Duodenal mucosa (tissue), 2 donors: ENCODE data around the gene BHMT2.

Experiments
- H3K27ac ChIP-seq: one replicate; pipeline ENCODE4 v1.7.0; 2013; ENCODE audit warnings: low read depth, low read length
- H3K27me3 ChIP-seq, 2 donors: one replicate each; pipeline ENCODE4 v1.7.0; 2013; ENCODE audit warnings: low read length in 2 of 2, control low read depth in 1 of 2; ENCODE audit not compliant: insufficient read depth in 2 of 2, control insufficient read depth in 1 of 2
- H3K36me3 ChIP-seq, 2 donors: one replicate each; pipeline ENCODE4 v1.7.0; 2013; ENCODE audit warnings: low read length in 2 of 2, control low read depth in 1 of 2; ENCODE audit not compliant: insufficient read depth in 2 of 2, control insufficient read depth in 1 of 2
- H3K4me1 ChIP-seq, 2 donors: one replicate each; pipeline ENCODE4 v1.7.0; 2013; ENCODE audit warnings: low read length in 2 of 2, control low read depth in 1 of 2; ENCODE audit not compliant: insufficient read depth in 2 of 2, control insufficient read depth in 1 of 2
- H3K4me3 ChIP-seq, 2 donors: one replicate each; pipeline ENCODE4 v1.7.0; 2013; ENCODE audit warnings: low read length in 2 of 2, low read depth in 1 of 2
- H3K9ac ChIP-seq, 2 donors: one replicate each; pipeline ENCODE4 v1.7.0; 2013; ENCODE audit warnings: low read length in 2 of 2, low read depth in 1 of 2
- H3K9me3 ChIP-seq, 2 donors: one replicate each; pipeline ENCODE4 v1.7.0; 2013; ENCODE audit warnings: low read length in 2 of 2, control low read depth in 1 of 2; ENCODE audit not compliant: control insufficient read depth in 1 of 2

Gene BHMT2

DNA sequence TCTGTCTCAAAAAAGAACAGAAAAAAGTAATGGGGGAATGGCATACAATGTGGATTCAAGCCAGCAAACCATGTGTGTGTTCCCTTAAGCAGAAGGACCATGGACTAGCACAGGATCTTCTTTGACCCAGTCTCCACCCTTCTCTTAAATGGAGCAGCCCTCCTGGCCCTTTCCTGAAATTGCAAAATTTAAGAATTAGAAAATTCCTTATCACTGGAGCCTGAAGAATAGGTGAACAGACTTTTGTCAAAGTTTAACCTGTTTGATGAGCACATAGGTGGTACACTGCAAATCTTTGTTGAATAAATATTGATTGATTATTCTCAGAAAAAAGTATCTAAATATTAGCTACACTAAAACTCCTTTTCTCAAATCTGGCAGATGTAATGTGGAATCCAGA, 12.7 kb upstream of the BHMT2 start:
- no peaks in the 10 kb centered on the region for H3K27me3 ChIP-seq
- H3K27ac ChIP-seq: no peak overlapping the region
- no peaks in the 10 kb centered on the region for H3K36me3 ChIP-seq
- H3K9ac ChIP-seq: no peak overlapping the region
- no peaks in the 10 kb centered on the region for H3K4me1 ChIP-seq
- no peaks in the 10 kb centered on the region for H3K9me3 ChIP-seq
- no peak overlapping the region for H3K4me3 ChIP-seq

DNA sequence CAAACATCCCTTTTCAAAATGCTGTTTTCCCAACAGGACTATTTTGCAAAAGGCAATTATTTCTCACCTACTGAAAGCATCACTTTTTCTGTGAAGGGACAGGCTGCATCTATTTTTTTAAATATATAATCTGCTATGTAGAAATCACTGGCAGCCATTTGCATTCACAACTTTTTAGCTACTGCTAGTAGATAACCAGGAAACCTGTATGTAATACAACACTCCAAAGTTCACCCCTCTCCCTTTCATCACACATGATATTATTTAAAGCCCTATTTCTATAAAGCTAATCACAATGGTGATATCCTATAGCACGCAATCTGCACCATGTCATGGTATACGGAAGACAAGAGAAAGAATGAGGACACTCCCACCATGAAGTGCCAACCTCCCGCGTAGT, 9.9 kb upstream of the BHMT2 start:
- H3K4me1 ChIP-seq: no peaks in the 10 kb centered on the region
- no peak overlapping the region for H3K9ac ChIP-seq
- H3K27ac ChIP-seq: no peak overlapping the region
- no peak overlapping the region for H3K4me3 ChIP-seq
- no peaks in the 10 kb centered on the region for H3K36me3 ChIP-seq
- H3K9me3 ChIP-seq: no peaks in the 10 kb centered on the region
- H3K27me3 ChIP-seq: no peaks in the 10 kb centered on the region

DNA sequence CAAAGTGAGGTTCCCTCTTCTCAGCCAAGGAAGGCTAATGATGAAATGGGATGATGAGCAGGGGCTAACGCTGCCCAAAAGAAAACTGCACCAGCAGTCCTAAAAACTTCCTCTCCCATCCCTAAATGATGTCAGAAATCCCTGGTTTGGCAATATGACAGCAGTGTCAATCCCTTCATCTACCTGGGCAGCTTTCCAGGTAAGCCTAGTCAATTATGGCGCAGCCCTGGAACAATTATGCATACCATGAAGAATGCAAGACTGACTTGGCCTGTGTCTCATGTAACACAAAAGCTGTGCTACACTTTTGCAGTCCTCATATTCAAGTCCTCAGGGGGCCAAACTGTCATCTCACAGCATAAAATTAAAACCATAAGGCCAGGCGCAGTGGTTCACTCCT, 7.1 kb upstream of the BHMT2 start:
- no peak overlapping the region for H3K9ac ChIP-seq
- no peak overlapping the region for H3K4me3 ChIP-seq
- H3K4me1 ChIP-seq: no peaks in the 10 kb centered on the region
- no peak overlapping the region for H3K27ac ChIP-seq
- no peaks in the 10 kb centered on the region for H3K27me3 ChIP-seq
- H3K9me3 ChIP-seq: no peaks in the 10 kb centered on the region
- H3K36me3 ChIP-seq: no peaks in the 10 kb centered on the region

DNA sequence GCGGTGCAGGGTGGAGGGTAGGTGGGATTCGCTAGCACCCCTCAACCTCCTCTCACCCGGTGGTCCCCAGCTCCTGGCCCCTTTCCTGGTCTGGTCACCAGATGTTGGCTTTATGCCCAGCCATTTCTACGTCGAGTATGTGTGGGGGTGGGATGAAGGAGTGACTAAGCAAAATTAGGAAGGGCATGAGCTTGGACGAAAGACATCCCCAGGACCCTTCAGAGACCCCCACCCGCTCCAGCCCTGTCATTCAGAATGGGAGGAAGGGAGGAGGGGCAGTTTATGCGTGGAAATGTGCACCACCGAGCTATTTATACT, 742 bp downstream of the BHMT2 start:
- Histone ChIP-seq H3K4me1 (no peaks in the 10 kb centered on the region), H3K27me3 (peaks cover 5 to 12% of the 10 kb centered on the region in 2 donors), H3K36me3 (no peaks in the 10 kb centered on the region), H3K9ac (no peak overlapping the region), H3K9me3 (no peaks in the 10 kb centered on the region), H3K4me3 (peak overlapping the region; percentile 41 to 44), H3K27ac (peak overlapping the region; percentile 25)

DNA sequence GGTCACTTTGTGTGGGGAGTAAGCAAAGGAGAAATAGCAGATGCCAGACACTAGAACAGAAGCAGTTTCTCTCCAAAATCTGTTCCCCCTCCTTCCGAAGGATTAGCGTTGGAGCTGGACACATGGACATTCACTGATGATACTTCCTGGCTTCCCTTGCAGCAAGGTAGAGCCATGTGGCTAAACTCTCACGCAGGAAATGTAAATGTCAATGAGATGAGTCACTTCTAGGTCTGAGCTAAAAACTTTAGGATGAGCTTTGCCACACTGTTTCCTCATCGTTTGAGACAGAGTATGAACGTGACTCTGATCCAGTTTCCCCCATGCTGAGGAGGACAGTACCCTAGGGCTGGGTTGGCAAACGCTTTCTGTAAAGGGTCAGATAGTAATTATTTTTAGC, 5.1 kb downstream of the BHMT2 start:
- H3K36me3 ChIP-seq: no peaks in the 10 kb centered on the region
- no peak overlapping the region for H3K4me3 ChIP-seq
- H3K27me3 ChIP-seq: peaks cover 5% of the 10 kb centered on the region in 2 donors
- no peak overlapping the region for H3K9ac ChIP-seq
- no peak overlapping the region for H3K27ac ChIP-seq
- no peaks in the 10 kb centered on the region for H3K4me1 ChIP-seq
- H3K9me3 ChIP-seq: no peaks in the 10 kb centered on the region

DNA sequence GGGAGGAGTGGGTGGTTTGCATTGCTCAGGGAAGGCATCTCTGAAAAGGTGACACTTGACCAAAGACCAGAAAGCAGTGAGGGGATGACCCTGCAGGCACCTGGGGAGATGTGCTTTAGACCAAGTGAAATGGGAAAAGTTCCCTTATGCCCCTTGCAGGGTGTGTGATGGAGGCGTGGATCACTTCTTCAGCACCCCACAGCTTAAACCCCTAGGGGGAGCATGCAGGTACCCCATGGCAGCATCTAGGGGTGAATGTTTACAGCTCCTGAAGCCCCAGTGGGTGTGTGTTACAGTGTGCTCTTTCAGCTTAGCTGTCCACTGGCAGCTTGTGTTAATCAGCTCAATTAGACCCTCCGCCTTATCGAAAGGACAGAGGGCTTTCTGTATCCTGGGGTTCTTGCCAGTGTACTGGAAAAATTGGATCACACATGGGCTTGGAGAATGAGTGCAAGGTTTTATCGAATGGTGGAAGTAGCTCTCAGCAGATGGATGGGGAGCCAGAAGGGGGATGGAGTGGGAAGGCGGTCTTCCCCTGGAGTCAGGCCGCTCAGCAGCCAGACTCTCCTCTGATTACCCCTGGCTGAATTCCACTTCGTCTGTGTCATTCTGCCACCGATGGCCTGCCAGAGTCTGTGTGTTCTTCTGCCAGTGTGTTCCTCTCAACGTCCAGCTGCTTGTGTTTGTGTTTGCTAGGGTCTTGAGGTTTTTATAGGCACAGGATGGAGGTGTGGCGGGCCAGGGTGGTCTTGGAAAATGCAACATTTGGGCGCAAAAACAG, 6.3 kb downstream of the BHMT2 start:
- Histone ChIP-seq H3K4me3 (no peak overlapping the region), H3K27me3 (peaks cover 0 to 5% of the 10 kb centered on the region in 2 donors), H3K9ac (no peak overlapping the region), H3K36me3 (no peaks in the 10 kb centered on the region), H3K9me3 (no peaks in the 10 kb centered on the region), H3K27ac (no peak overlapping the region), H3K4me1 (no peaks in the 10 kb centered on the region)

DNA sequence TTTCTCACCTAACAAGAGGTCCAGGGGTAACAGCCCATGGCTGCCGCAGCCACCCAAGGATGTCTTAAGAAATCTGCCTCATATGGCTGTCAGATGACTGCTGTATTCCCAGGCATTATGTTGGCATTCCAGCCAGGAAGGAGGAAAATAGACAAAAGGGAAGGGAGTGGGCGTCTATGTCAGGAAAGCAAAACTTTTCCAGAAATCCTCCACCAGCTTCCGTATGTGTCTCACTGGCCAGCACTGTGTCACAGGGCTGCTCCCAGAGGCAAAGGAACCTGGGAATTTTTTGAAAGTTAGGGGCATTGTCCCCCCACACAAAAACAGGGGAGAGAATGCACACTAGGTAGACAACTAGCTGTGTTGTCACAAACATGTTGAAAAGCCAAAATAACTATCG, 7.3 kb downstream of the BHMT2 start:
- Histone ChIP-seq H3K4me1 (no peaks in the 10 kb centered on the region), H3K4me3 (no peak overlapping the region), H3K9ac (no peak overlapping the region), H3K36me3 (no peaks in the 10 kb centered on the region), H3K27me3 (peaks cover 0 to 5% of the 10 kb centered on the region in 2 donors), H3K9me3 (no peaks in the 10 kb centered on the region), H3K27ac (no peak overlapping the region)

DNA sequence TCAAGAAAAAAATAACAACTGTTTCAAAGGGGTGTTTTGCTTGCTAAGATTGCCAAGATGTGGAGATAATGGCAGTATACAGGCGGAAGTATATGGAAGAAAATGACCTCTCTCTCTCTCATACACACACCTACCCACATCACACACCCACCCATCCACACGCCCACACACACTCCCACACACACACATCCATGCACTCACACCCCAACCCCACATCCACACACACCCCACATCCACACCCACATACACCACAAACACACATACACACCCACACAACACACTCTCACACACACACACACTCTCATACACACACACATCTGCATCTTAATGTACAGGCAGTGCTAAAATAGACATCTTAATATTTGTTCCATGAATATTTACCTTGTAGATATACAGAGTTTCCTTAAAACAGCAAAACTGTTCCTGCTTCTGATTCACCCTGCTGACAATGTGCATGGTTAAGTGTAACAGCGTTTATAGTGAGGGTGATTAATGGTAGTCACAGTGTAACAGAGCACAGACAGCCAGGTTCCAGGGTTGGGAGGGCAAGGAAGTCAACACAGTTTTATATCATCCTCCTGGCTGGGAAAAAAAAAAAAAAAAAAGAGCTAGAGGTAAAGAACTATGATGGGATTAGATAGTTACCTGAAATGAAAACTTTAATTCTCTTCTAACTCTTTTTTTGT, 8.3 kb downstream of the BHMT2 start:
- Histone ChIP-seq H3K4me3 (no peak overlapping the region), H3K36me3 (no peaks in the 10 kb centered on the region), H3K4me1 (no peaks in the 10 kb centered on the region), H3K27me3 (peaks cover 0 to 5% of the 10 kb centered on the region in 2 donors), H3K9ac (no peak overlapping the region), H3K9me3 (no peaks in the 10 kb centered on the region), H3K27ac (no peak overlapping the region)

DNA sequence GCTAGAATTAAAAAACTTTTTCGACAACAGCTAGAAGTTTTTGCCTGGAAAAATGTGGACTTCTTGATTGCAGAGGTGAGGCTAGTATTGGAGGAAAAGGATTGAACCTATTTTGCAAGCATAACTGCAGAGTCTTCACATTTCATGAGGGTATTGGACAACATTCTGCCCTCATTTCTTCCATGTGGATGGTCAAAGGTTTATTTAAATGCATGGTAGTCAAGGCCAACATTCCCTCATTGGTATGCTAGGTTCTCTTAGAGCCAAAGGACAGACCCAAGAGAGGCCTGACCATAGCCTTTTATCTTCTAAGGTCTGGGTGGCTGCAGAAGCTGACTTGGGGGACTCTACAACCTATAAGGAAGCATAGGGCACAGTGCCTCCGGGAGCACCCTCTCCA, 11.2 kb downstream of the BHMT2 start:
- Histone ChIP-seq H3K9me3 (no peaks in the 10 kb centered on the region), H3K4me1 (no peaks in the 10 kb centered on the region), H3K4me3 (no peak overlapping the region), H3K27ac (no peak overlapping the region), H3K27me3 (no peaks in the 10 kb centered on the region), H3K9ac (no peak overlapping the region), H3K36me3 (no peaks in the 10 kb centered on the region)

DNA sequence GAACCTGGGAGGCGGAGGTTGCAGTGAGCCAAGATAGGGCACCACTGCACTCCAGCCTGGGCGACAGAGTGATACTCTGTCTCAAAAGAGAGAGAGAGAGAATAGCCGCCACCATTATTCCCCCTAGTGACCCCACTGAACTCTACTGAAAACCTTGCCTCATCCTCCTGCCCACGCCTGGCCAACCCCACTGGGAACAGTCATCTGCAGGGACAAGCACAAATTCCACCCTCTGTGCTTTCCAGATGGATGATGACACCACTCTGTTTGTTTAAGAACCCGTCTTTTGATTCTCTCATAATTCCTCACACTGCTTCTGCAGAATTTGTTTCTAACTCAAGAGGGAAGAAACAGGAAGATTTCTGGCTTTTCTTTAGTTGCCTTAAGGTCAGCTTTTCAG, 12.2 kb downstream of the BHMT2 start:
- Histone ChIP-seq H3K27me3 (no peaks in the 10 kb centered on the region), H3K27ac (no peak overlapping the region), H3K4me1 (no peaks in the 10 kb centered on the region), H3K36me3 (no peaks in the 10 kb centered on the region), H3K9ac (no peak overlapping the region), H3K9me3 (no peaks in the 10 kb centered on the region), H3K4me3 (no peak overlapping the region)
